Sigmoid colon (tissue), 7 donors: ENCODE results near the gene SNAP47. TPM values are rescaled to one million over a fixed set of nuclear protein-coding genes. Genes with fewer than 3 reads are reported as not detected.

Experiments used
- DNase-seq: peaks from one replicate; pipeline ENCODE4 v3.0.0-alpha.2; 2019
- H3K27ac ChIP-seq, 4 donors: fragments of 200-600 bp; sonication (generic); one replicate each; pipeline ENCODE4 v1.5.1; 2016 to 2019; ENCODE audit warnings: mild to moderate bottlenecking in 1 of 4
- H3K27me3 ChIP-seq, 3 donors: fragments of 200-600 bp; sonication (generic); one replicate each; pipeline ENCODE4 v1.5.1; 2019; ENCODE audit warnings: mild to moderate bottlenecking in 1 of 3
- H3K36me3 ChIP-seq, 4 donors: fragments of 200-600 bp; sonication (generic); one replicate each; pipeline ENCODE4 v1.5.1; 2016 to 2019
- H3K4me1 ChIP-seq, 4 donors: fragments of 200-600 bp; sonication (generic); one replicate each; pipeline ENCODE4 v1.5.1; 2017 to 2019
- H3K4me3 ChIP-seq, 4 donors: fragments of 200-600 bp; sonication (generic); one replicate each; pipeline ENCODE4 v1.5.1; 2017 to 2019; ENCODE audit warnings: mild to moderate bottlenecking in 2 of 4, moderate library complexity in 1 of 4
- H3K9me3 ChIP-seq, 4 donors: fragments of 200-600 bp in 3 of 4; sonication (generic) in 3 of 4; one replicate each; pipeline versions ENCODE4 v1.5.1 to v1.6.1; 2013 to 2019
- EP300 ChIP-seq, 4 donors: sonication (generic); formaldehyde crosslinking; IDR thresholded peaks; one replicate each; pipeline ENCODE4 v1.6.1; 2017; ENCODE audit warnings: antibody characterized with exemption in 4 of 4
- POLR2A ChIP-seq, 2 donors: fragments of 450-650 bp; IDR thresholded peaks; one replicate each; pipeline ENCODE4 v1.6.1; 2016; ENCODE audit warnings: antibody characterized with exemption in 2 of 2, mild to moderate bottlenecking in 2 of 2, moderate library complexity in 2 of 2
- POLR2AphosphoS5 ChIP-seq, 4 donors: sonication (generic); formaldehyde crosslinking; IDR thresholded peaks; one replicate each; pipeline ENCODE4 v1.6.1; 2017; ENCODE audit warnings: antibody characterized with exemption in 4 of 4
- WGBS, 2 donors: extraction: QIAGEN DNeasy Blood & Tissue Kit; methylation state at CpG; one replicate each; pipeline ENCODE4 v1.1.7; 2013; 5-methylcytosine and 5-hydroxymethylcytosine counted together
- intact Hi-C: fragments of 100-400 bp; cut with DNase I; formaldehyde crosslinking; loops from one replicate; pipeline ENCODE4 v1.15.1; 2023
- polyA plus RNA-seq, 3 donors: library from polyadenylated mRNA; stranded (reverse); fragments of 200-250 nt; gene quantifications; one replicate each; pipeline ENCODE4 v1.2.3, GENCODE V29; 2013
- total RNA-seq, 4 donors: library from RNA; depleted of rRNA; stranded (reverse); fragments of >200 nt; gene quantifications; one replicate each; pipeline ENCODE4 v1.1.0, GENCODE V29; 2016
- TF ChIP-seq, protein P1 (sequence below), 4 experiments: fragments of 450-650 bp in 3 of 4; fragments of 200-600 bp in 1 of 4; IDR thresholded peaks; one replicate each; pipeline ENCODE4 v1.5.1; 2016 to 2019; ENCODE audit warnings: antibody characterized with exemption in 4 of 4, mild to moderate bottlenecking in 3 of 4, moderate library complexity in 2 of 4
- donor health status: healthy with polysubstance abuse.
- donor health status: Bipolar disorder and iron deficiency.
- donor health status: healthy.

Gene SNAP47
- total and polyA plus RNA-seq, 7 donors, result 13.8 to 51.6 (median 33.9) TPM

- no peak overlapping the region for H3K4me3 ChIP-seq
- H3K36me3 ChIP-seq, result no peaks in the 10 kb centered on the region
- no peaks in the 10 kb centered on the region for H3K9me3 ChIP-seq
- peaks cover 0 to 35% (median 23%) of the 10 kb centered on the region in 4 donors for H3K4me1 ChIP-seq
- no peak for DNase-seq
- no peak overlapping the region for H3K27ac ChIP-seq
- no peak for TF ChIP-seq POLR2A (IDR thresholded peaks at IDR 0.05)
- no peak for TF ChIP-seq EP300 (IDR thresholded peaks at IDR 0.05)
- TF ChIP-seq, protein P1, sequence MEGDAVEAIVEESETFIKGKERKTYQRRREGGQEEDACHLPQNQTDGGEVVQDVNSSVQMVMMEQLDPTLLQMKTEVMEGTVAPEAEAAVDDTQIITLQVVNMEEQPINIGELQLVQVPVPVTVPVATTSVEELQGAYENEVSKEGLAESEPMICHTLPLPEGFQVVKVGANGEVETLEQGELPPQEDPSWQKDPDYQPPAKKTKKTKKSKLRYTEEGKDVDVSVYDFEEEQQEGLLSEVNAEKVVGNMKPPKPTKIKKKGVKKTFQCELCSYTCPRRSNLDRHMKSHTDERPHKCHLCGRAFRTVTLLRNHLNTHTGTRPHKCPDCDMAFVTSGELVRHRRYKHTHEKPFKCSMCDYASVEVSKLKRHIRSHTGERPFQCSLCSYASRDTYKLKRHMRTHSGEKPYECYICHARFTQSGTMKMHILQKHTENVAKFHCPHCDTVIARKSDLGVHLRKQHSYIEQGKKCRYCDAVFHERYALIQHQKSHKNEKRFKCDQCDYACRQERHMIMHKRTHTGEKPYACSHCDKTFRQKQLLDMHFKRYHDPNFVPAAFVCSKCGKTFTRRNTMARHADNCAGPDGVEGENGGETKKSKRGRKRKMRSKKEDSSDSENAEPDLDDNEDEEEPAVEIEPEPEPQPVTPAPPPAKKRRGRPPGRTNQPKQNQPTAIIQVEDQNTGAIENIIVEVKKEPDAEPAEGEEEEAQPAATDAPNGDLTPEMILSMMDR (IDR thresholded peaks at IDR 0.05), result no peak
- no peak for TF ChIP-seq POLR2AphosphoS5 (IDR thresholded peaks at IDR 0.05)
- intact Hi-C loops, result no loop called here
- no peaks in the 10 kb centered on the region for H3K27me3 ChIP-seq
- 81 to 88% methylated on average over 19 of the region's 19 CpGs for WGBS, 2 donors
These were observed 57.2 kb downstream of the SNAP47 start for GRCh38 chr1:227792216-227793078.

DNA sequence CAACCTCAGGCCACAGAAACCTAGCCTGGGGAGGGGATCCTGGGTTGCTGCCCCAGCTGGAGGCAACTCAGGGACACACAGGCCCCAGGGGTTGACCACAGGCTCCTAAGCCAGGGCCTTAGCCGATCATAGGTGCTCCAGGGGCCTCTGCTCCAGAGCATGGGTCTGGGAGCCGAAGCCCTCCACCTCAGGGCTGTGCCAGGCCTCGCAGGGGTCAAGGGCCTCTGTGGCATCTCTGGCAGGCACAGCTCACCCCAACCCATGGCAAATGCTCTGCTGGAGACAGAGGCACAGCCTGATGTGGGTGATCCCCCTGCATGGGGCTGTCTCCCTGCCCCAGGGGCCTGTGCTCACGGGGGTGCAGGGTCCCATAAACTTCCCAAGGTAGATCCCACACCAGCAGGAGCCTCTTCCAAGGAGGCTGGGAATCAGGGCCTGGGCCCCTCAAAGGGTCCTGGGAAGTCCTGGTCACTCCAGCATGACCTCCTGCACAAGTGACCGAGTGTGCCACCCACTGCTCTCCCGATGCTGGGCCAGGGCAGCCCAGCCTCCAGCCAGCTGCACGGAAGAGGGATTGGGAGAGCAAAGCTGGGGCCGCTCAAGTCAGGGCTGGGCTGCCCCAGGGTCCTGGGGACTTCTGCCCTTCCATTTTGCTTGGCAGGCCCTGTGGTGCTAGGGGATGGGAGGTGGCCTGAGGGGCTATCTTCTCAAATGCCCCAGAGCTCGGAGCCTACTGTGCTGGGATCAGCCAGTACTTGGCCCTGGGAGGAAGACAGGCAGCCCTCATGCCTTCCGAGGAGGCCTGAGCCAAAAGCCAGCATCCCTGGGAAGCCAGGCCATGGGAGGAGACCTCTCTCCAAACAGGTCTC, 58.1 kb downstream of the SNAP47 start:
- no peaks in the 10 kb centered on the region for H3K9me3 ChIP-seq
- WGBS, 2 donors, result 87 to 89% methylated on average over 10 of the region's 10 CpGs
- no peak for TF ChIP-seq POLR2A (IDR thresholded peaks at IDR 0.05)
- no peak for TF ChIP-seq EP300 (IDR thresholded peaks at IDR 0.05)
- TF ChIP-seq POLR2AphosphoS5 (IDR thresholded peaks at IDR 0.05), result no peak
- TF ChIP-seq, protein P1 (IDR thresholded peaks at IDR 0.05), result no peak
- no peak overlapping the region for H3K4me3 ChIP-seq
- peaks cover 0 to 32% (median 20%) of the 10 kb centered on the region in 4 donors for H3K4me1 ChIP-seq
- no peaks in the 10 kb centered on the region for H3K27me3 ChIP-seq
- H3K36me3 ChIP-seq, result no peaks in the 10 kb centered on the region
- intact Hi-C loops, result no loop called here
- no peak for DNase-seq
- peak overlapping the region in 3 of 4 donors; percentile 31 to 61 (median 39) for H3K27ac ChIP-seq

- Histone ChIP-seq H3K9me3 (no peaks in the 10 kb centered on the region), H3K4me3 (no peak overlapping the region), H3K27ac (peak overlapping the region in 3 of 4 donors; percentile 31 to 61 (median 39)), H3K4me1 (peaks cover 0 to 25% (median 16%) of the 10 kb centered on the region in 4 donors), H3K27me3 (no peaks in the 10 kb centered on the region), H3K36me3 (no peaks in the 10 kb centered on the region)
- intact Hi-C loops, result no loop called here
- WGBS, 2 donors, result 69 to 74% methylated on average over 12 of the region's 12 CpGs
- TF ChIP-seq POLR2A (IDR thresholded peaks at IDR 0.05), result no peak
- TF ChIP-seq POLR2AphosphoS5 (IDR thresholded peaks at IDR 0.05), result no peak
- no peak for TF ChIP-seq EP300 (IDR thresholded peaks at IDR 0.05)
- TF ChIP-seq, protein P1 (IDR thresholded peaks at IDR 0.05), result no peak
- peak; percentile 86 for DNase-seq
These were observed 58.9 kb downstream of the SNAP47 start for GRCh38 chr1:227793948-227794816.

DNA sequence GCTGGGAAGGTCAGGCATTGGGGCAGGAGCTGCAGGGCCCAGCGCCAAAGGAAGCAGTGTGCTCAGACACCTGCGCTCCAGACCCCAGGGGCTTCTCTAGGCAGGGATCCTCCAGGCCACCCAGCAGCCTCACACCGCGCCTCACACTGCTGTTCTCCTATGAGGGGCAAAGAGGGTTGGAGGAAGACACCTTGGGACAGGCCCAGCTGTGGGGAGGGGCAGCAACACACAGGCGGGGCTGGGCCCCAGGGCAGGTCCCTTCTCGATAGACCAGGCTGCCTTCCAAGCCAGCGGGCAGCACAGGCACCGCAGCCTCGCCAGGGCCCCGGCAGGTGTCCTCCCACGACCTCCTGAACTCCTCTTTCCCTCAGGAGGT, 59.6 kb downstream of the SNAP47 start:
- Histone ChIP-seq H3K4me3 (no peak overlapping the region), H3K27ac (peak overlapping the region in 2 of 4 donors; percentile 31 to 61), H3K4me1 (peaks cover 0 to 25% (median 16%) of the 10 kb centered on the region in 4 donors), H3K36me3 (no peaks in the 10 kb centered on the region), H3K9me3 (no peaks in the 10 kb centered on the region), H3K27me3 (no peaks in the 10 kb centered on the region)
- TF ChIP-seq EP300 (IDR thresholded peaks at IDR 0.05) (no peak), POLR2AphosphoS5 (IDR thresholded peaks at IDR 0.05) (no peak), POLR2A (IDR thresholded peaks at IDR 0.05) (no peak)
- TF ChIP-seq, protein P1 (IDR thresholded peaks at IDR 0.05), result no peak
- intact Hi-C loops, result no loop called here
- WGBS, 2 donors, result 47 to 65% methylated on average over 11 of the region's 11 CpGs
- no peak for DNase-seq
